NCI-H748 (cell line): ENCODE results near the gene VEZT.
"Not testable (repeated sequence)": the region's sequence is repeated elsewhere in the genome, so short reads cannot be mapped to it uniquely, and the experiment has no call there.

Source experiments
- DNase-seq: peaks from one replicate; lab custom pipeline; 2025; ENCODE audit not compliant: unreplicated experiment; lab: John Stamatoyannopoulos, UW

The VEZT gene

GRCh38 chr12:95217377-95218149, at the start of gene VEZT, which contains the start of gene FGD6:
Gene VEZT (plus strand): TSS chr12:95217807. CDS start chr12:95217851, 44 bp downstream.
Gene FGD6 (minus strand): TSS chr12:95217467. CDS start chr12:95217240, 227 bp downstream.
- DNase-seq: peak; percentile 100

- DNase-seq: no peak
Measured at GRCh38 chr12:95168746-95169145, 48.9 kb upstream of the VEZT start.

GRCh38 chr12:95169368-95169767, 48.2 kb upstream of the VEZT start:
- no peak for DNase-seq

GRCh38 chr12:95173392-95174251, 44.0 kb upstream of the VEZT start:
- no peak for DNase-seq

- DNase-seq: no peak
Measured at GRCh38 chr12:95177201-95177768, 40.3 kb upstream of the VEZT start.

GRCh38 chr12:95178136-95178535, 39.5 kb upstream of the VEZT start:
- DNase-seq: no peak

- no peak for DNase-seq
Measured at GRCh38 chr12:95179011-95179410, 38.6 kb upstream of the VEZT start.

GRCh38 chr12:95181103-95181502, 36.5 kb upstream of the VEZT start:
- DNase-seq: peak; percentile 5

- DNase-seq: no peak
Measured at GRCh38 chr12:95182868-95183415, 34.7 kb upstream of the VEZT start.

GRCh38 chr12:95184121-95184520, 33.5 kb upstream of the VEZT start:
- no peak for DNase-seq

- DNase-seq: no peak
Measured at GRCh38 chr12:95185072-95185471, 32.5 kb upstream of the VEZT start.

- DNase-seq: no peak
Measured at GRCh38 chr12:95185854-95186253, 31.8 kb upstream of the VEZT start.

GRCh38 chr12:95187865-95188415, 29.7 kb upstream of the VEZT start:
- no peak for DNase-seq

GRCh38 chr12:95191060-95191696, 26.4 kb upstream of the VEZT start:
- DNase-seq: no peak

GRCh38 chr12:95192271-95192670, 25.3 kb upstream of the VEZT start:
- DNase-seq: no peak

GRCh38 chr12:95193139-95193538, 24.5 kb upstream of the VEZT start:
- DNase-seq: no peak

- no peak for DNase-seq
Measured at GRCh38 chr12:95195122-95195521, 22.5 kb upstream of the VEZT start.

- not testable (repeated sequence) for DNase-seq
Measured at GRCh38 chr12:95196875-95197569, 20.6 kb upstream of the VEZT start.

- no peak for DNase-seq
Measured at GRCh38 chr12:95197636-95198035, 20.0 kb upstream of the VEZT start.

- DNase-seq: no peak
Measured at GRCh38 chr12:95198914-95199313, 18.7 kb upstream of the VEZT start.
